GM18868 (cell line): ENCODE results near the gene ZNF714.
"Not testable (repeated sequence)": the region's sequence is repeated elsewhere in the genome, so short reads cannot be mapped to it uniquely, and the experiment has no call there.

Experiments
- ATAC-seq: cut with Tn5 transposase; IDR thresholded peaks from one replicate; pipeline ENCODE4 v1.9.1; 2021; ENCODE audit warnings: mild to moderate bottlenecking, moderate library complexity; ENCODE audit not compliant: unreplicated experiment

The ZNF714 gene

DNA sequence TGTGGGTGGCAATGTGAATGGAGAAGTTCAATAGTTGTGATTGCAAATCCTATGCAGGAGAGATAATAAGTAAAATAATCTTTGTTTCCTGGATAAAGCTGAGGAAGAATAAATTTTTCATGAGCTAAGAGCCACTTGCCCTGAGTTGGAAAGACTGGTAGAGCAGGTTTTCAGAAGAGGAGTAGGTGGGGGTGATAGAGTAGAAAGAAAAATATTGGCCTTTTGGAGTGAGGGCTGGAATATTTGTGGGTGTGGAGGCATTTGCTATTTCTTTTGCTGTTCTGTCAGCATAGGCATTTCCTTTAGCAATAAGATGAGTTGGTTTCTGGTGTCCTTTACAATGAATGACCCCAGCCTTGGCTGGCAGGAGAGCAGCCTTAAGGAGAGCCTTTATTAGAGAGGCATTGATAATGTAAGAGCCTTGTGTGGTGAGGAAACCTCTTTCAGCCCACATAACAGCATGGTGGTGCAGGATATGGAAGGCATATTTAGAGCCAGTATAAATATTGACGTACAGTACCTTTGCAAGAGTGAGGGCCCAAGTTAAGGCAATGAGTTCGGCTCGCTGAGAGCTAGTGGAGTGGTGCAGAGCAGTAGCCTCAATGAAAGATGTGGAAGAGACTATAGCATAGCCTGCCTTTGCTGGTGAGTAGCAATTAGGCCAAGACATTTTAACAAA is 48.2 kb downstream of the ZNF714 start:
- ATAC-seq = no peak

DNA sequence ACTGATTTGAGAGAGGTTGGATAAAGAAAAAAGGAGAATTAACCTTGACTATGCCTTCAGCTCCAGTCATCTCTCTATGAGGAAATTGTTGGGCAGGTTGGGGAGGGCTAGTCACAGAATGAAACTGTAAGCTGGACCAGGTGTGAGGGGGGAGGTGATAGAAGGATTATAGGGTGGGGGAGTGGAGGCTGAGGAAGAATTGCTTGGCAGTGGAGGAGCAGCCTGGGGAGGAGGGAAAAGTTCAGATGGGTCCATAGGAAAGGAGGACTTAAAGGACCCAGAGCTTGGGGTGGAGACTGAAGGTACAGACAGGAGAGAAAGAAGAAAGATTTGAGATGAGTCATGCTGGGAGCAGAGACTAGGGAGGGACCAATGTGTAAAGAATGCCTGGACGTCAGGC is 51.6 kb downstream of the ZNF714 start:
- ATAC-seq = no peak

DNA sequence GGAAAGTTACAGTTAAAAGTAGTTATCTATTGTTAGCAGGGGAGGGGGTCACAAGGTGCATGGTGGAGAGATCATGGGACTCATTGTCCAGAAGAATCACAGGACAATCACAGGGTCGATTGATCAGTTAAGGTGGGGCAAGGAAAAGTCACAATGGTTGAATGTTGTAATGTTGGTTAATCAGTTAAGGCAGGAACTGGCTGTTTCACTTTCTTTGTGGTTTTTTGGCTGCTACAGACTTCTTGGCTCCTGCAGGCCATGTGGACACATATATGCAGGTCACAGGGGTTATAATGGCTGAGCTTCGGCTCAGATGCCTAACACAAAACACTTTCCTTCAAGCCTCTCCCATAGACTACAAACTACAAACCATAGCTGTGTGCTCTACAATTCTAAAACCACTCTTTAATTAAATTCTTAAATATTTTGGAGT is 52.9 kb downstream of the ZNF714 start:
- no peak for ATAC-seq

DNA sequence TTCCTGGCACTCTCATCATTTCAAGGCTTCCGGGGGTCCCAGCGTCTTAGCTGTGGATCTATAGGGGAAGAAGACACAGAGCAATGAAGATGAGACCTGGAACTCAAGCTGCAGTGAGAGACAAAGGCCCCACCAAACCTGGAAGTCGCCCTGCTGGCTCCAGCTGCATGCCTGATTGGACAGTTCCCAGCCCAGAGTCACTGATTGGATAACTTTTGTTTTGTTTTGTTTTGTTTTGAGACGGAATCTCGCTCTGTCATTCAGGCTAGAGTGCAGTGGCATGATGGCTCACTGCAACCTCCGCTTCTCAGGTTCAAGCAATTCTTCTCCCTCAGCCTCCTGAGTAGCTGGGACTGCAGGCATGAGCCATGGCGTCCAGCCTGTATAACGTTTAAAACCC is 53.4 kb downstream of the ZNF714 start:
- ATAC-seq = no peak

DNA sequence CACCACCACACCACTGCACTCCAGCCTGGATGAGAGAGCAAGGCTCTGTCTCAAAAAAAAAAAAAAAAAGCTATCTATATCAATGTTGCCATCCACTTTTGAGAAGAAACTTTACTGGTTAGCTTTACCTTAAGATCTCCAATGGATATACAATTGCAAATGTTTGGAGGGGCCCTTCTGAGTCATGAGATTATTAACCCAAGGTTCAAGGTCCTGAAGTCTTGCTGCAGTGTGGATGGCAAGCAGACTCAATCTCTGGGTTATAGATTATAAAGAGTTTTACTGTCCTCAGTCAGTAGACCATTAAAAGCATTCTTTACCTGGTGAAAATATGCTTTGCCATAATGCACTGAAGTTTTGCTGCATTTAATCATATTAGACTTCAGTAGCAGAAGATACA is 56.1 kb downstream of the ZNF714 start:
- no peak for ATAC-seq

DNA sequence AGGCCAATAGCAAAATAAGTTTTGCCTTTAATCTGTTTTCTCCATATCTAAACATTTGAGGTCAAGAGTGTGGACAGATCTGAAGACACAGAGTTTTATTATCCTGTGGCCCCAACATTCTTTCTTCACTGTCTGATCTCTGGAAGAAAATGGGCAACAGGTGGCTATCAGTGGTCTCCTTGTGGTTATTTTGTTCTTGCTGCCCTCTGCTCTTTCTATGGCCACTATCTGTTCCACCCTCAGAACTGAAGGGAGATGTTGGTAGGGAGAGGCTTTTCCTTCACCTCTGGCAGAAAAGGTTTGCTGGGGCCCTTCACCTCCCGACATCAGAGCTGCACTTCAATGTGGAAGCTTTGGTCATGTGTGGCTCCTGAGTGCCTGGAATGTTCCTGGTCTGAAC is 59.0 kb downstream of the ZNF714 start:
- not testable (repeated sequence) for ATAC-seq

DNA sequence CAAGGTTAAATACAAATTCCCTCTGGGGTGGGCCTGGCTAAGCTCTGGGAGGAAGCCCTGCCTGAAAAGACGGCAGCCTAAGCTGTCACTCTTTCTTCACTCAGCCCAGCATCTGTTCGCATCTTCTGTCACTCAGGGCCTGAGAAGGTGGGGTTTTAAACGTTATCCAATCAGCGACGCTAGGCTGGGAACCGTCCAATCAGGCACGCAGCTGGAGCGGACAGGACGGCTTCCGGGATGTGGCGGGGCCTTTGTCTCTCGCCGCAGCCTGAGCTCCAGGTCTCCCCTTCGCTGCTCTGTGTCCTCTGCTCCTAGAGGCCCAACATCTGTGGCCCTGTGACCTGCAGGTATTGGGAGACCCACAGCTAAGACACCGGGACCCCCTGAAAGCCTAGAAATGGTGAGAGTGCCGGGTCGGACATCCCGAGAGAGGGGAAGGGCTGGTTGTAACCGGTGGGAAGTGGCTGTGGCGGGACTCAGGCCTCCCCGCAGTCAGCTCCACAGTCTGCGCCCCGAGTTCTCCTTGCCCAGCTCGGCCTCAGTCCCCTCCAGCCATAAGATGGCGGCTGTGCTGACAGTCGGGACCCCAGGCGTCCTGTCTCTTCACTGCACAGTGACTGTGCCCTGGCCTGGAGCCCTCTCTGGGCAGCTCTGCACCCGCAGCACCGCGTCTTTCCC is 59.9 kb downstream of the ZNF714 start, which contains the start of gene ZNF431:
Gene ZNF431, plus strand, starts transcription at position 254 of the 678 bp plus-strand sequence. Its CDS starts 144 bp downstream, at position 398.
- ATAC-seq = peak; percentile 100

DNA sequence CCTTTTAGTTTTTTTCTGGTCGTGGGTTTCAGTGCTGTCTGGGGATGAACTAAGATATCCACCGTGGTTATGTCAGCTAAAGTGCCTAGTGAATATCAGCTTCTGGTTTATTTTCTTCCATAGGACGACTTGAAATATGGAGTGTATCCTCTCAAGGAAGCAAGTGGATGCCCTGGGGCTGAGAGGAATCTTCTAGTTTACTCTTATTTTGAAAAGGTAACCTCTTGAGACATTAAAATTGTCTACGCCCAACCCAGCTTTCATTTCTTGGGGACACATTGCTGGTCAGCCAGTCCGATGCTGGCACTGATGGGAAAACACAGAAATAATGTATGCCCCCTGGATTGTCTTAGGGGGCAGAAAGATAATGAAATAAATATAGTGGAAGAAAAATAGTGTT is 61.4 kb downstream of the ZNF714 start:
- ATAC-seq = no peak

DNA sequence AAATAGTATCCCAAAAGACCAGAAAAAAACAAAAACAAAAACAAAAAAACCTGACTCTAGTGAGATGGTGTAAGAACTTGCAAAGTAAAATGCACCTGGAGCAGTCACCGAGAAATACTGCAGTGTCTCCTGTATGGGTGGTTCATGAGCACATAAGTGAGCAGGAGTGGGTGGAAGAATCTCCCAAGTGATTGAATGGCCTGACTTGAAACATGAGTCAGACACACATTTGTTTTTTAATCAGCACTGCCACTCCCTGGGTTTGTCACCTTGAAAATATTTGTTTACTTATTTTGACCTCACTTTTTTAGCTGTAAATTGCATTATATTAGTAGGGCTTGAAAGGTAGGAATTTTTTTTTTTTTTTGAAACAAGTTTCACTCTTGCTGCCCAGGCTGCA is 61.9 kb downstream of the ZNF714 start:
- ATAC-seq = no peak

DNA sequence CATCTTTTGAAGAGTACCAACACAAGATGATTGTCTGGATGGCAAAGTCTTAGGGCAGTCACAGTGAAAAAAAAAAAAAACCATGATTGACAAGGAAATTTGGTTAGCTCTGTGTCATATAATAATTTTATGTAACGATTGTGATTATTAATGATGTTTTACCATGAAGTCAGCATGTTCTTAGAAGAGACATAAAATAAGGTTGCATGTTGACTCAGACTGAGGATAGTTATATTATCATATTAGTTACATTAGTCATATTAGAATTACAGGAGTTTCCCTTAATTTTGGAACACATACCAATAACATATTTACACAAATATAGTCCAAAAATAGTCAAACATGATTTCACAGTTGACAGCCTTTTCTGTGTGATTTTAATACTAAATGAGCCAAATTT is 65.5 kb downstream of the ZNF714 start:
- no peak for ATAC-seq

DNA sequence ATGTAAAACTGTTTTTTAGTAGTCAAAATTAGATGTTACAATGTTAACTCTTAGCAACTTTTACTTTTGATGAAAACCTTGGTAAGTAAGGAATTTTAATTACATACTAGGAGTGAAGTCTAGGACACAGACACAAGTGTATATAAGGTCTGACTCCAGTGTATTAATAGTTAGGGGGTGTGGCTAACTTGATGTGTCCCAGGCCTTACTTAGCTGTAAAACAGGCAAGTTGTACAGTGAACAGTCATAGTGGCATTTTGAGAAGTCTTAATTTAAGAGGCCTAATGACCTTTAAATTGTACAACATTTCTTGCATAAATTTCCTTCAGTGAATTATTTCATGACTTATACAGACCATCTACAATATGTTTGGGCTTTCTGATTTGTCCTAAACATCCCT is 66.7 kb downstream of the ZNF714 start:
- ATAC-seq = no peak

DNA sequence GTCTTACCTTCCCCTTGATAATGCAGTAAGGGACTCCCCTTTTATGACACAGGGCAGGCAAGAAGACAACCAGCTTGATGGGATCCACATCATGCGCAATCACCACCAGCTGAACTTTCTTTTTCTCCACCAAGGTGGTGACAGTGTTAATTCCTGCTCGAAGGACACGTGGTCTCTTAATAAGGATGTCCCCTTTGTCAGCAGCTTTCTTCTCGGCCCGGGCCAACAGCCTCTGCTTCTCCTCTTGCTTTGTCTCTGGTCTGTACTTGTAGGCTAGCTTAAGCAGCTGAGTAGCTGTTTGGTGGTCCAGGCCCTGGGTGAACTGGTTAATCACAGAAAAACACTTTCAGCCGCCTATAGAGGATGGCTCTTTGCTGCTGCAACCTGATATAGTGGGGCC is 67.9 kb downstream of the ZNF714 start:
- no peak for ATAC-seq

DNA sequence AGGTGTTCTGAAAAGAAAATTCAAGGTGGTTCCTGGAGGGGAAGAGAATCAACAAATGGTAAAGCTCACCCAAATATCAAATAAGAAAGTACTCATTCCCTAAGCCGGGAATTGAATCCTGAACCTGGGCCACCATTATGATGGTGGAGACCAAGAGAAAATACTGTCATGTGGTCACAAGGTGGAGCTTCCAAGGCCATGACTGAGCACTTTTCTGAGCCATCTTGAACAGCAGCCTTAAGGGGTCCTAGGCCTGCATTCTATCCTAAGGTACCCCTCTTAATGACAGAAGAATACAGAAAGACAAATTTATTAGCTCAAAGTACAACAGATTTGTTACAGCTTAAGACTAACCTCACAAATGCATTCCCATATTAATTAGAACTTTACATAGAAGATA is 69.5 kb downstream of the ZNF714 start:
- ATAC-seq = no peak

DNA sequence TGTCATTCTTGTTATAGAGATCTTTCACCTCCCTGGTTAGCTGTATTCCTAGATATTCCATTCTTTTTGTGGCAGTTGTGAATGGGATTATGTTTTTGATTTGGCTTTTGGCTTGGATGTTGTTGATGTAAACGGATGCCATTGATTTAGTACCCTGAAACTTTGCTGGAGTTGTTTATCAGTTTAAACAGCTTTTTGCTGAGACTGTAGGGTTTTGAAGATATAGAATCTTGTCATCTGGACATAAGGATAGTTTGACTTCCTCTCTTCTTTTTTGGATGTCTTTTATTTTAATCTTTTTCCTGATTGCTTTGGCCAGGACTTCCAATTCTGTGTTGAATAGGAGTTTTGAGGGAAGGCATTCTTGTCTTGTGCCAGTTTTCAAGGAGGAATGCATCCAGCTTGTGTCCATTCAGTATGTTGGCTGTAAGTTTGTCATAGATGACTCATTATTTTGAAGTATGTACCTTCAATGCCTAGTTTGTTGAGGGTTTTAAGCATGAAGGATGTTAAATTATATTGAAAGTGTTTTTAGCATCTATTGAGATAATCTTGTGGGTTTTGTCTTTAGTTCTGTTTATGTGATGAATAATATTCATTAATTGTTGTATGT is 76.6 kb downstream of the ZNF714 start:
- no peak for ATAC-seq

DNA sequence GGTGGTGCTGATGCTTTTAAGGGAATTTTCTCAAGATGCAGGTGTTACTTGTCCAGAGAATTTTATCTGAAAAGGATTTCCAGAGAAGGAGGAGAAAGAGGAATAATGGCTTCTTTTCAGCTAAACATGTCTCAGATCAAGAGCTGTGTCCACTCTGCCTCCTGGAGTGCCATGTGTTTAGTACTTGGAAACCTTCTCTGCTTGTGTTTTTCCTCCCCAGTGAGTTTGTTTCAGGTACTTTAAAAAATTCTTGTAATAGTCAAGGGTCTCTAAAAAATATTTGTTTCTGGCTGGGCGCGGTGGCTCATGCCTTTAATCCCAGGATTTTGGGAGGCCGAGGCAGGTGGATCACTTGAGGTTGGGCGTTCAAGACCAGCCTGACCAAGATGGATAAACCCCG is 82.5 kb downstream of the ZNF714 start:
- no peak for ATAC-seq

DNA sequence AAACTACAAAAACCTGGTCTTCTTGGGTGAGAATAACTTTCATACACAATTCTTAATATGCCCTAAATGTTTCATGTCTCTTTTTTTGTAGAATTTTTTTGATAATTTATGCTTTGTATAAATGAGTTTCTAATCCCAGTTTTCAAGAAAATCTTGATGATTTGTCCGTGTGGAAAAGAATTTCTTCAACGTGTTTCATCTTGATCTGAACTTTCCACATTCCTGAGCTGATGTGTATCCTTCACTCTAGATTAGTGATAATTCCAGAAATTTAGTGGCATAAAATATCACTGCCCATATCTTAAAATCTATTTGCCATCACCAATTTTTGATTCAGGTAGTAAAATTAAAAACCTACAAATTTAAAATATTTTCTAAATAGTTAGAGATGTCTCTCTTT is 84.4 kb downstream of the ZNF714 start:
- no peak for ATAC-seq
